HEK293T (cell line): ENCODE measurements around the gene CYS1.

Experiments used
- BHLHE40 ChIP-seq: fragments of 450-650 bp; IDR thresholded peaks from 2 replicates; pipeline ENCODE4 v1.6.1; 2016; ENCODE audit warnings: mild to moderate bottlenecking, moderate library complexity, borderline replicate concordance
- HDGF ChIP-seq: fragments of 450-650 bp; IDR thresholded peaks from 2 replicates; pipeline ENCODE4 v1.6.1; 2017; ENCODE audit warnings: antibody characterized with exemption, borderline replicate concordance
- ZNF384 ChIP-seq: fragments of 450-650 bp; IDR thresholded peaks from 2 replicates; pipeline ENCODE4 v1.6.1; 2016

DNA sequence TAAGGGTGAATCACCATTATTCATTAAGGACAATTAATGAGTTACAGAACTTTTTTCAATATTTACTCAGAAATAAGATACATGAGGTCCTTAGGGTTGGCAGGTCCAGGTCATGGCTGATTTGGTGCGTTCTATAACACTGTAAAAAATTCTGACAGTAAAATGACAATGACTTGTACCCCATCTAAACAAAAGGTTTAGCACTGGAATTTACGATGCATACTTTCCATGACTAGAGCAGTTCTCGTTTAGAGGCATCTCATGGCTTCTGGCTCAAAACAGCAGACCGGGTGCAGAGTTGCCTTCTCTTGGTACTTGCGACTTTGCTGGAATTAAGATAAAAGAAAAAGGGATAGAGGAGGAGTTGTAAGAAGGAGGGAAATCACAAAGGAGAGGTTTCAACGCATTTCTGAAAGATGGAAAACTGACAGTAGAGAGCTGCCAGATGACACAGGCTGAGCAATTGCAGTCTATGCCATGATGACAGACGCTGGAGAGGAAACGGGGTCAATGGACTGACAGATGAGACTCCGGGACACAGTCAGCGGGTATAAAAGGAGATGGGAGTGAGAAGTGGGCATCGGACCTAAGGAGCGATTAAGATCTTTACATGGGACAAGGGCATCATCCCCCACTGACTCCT is 4.1 kb upstream of the CYS1 start:
- TF ChIP-seq HDGF (no peak), ZNF384 (no peak), BHLHE40 (no peak)
